Fibroblast of lung (primary cell): Measurements from ENCODE around the gene OR13A1.
"Not testable (repeated sequence)": the region's sequence is repeated elsewhere in the genome, so short reads cannot be mapped to it uniquely, and the experiment has no call there.

Source experiments
- CTCF ChIP-seq, 2 donors: IDR thresholded peaks in 1 of 2; conservative IDR thresholded peaks in 1 of 2; 1 replicate in 1 of 2; 2 replicates in 1 of 2; pipeline ENCODE4 v1.5.1; 2011 to 2012; ENCODE audit warnings: low read length in 2 of 2, control low read depth in 1 of 2, inconsistent platforms in 1 of 2, low read depth in 1 of 2, mild to moderate bottlenecking in 1 of 2
- EZH2 ChIP-seq: IDR thresholded peaks from 2 replicates; pipeline ENCODE4 v1.5.1; 2012; ENCODE audit warnings: low read length, control low read depth, mild to moderate bottlenecking; ENCODE audit errors: missing control alignments

DNA sequence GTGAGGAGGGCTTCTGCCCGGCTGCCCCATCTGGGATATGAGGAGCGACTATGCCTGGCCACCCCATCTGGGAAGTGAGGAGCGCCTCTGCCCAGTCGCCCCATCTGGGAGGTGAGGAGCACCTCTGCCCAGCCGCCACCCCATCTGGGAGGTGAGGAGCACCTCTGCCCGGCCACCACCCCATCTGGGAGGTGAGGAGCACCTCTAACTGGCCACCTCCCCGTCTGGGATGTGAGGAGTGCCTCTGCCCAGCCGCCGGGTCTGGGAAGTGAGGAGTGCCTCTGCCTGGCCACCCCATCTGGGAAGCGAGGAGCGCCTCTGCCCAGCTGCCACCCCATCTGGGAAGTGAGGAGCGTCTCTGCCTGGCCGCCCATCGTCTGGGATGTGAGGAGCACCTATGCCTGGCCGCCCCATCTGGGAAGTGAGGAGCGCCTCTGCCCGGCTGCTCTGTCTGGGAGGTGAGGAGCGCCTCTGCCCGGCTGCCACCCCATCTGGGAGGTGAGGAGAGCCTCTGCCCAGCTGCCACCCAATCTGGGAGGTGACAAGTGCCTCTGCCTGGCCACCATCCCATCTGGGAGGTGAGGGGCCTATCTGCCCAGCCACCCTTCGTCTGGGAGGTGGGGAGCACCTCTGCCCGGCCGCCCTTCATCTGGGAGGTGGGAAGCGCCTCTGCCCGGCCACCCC lies 31.4 kb upstream of the OR13A1 start:
- TF ChIP-seq CTCF (conservative IDR thresholded peaks at IDR 0.05 in 1 of 2, IDR thresholded peaks at IDR 0.05 in 1 of 2; ENCODE audit: low read depth in 1 of 2, low read length in 2 of 2); EZH2: not testable (repeated sequence)
